EL (cell line): ENCODE data around the gene FAM151B.

Experiments
- DNase-seq: peaks from one replicate; pipeline ENCODE4 v3.0.0-alpha.2; 2016

The FAM151B gene

GRCh38 chr5:80592105-80592504 is 104.2 kb downstream of the FAM151B start:
- DNase-seq, result no peak
